K562 (cell line): ENCODE results near the gene SPON1. TPM values are rescaled to one million over a fixed set of nuclear protein-coding genes. Genes with fewer than 3 reads are reported as not detected.
"Not testable (repeated sequence)": the region's sequence is repeated elsewhere in the genome, so short reads cannot be mapped to it uniquely, and the experiment has no call there.

ENCODE experiments used
- ATAC-seq: fragments of 200-7000 bp; cut with Tn5 transposase; 3 replicates; pipeline ENCODE4 v1.9.1; 2020; ENCODE audit warnings: moderate library complexity
- BruUV-seq: library from RNA; stranded (reverse); fragments of 400-500 nt; replicated peaks from 2 replicates; lab custom pipeline; 2021; lab: Mats Ljungman, UMichigan
- CTCF ChIA-PET: fragments of 300-600 bp; formaldehyde crosslinking; extraction: SDS; loops from one replicate; lab custom pipeline; 2021; ENCODE audit warnings: low intra/inter-chr PET ratio; lab: Yijun Ruan, JAX
- POLR2A ChIA-PET: fragments of 300-600, 350-650 bp; sonication (Branson Sonifier 250); formaldehyde crosslinking; extraction: SDS; loops from one replicate; lab custom pipeline; 2021; ENCODE audit warnings: antibody characterized with exemption, inconsistent platforms; lab: Yijun Ruan, JAX
- DNase-seq, 4 experiments: peaks; one replicate each; pipeline versions ENCODE4 v3.0.0 to v3.0.0-alpha.2; 2011 to 2018; ENCODE audit warnings: low spot score in 3 of 4, mixed read lengths in 3 of 4; ENCODE audit errors: extremely low read depth in 1 of 4
- FAIRE-seq: peaks from 2 replicates; lab custom pipeline; 2011; peaks lifted over from hg19 to GRCh38; lab: Jason Lieb, UNC
- H2AFZ ChIP-seq: 2 replicates; pipeline ENCODE4 v1.6.0; 2011; ENCODE audit warnings: low read depth, low read length, control low read depth, inconsistent platforms
- H3K27ac ChIP-seq: fragments of 200-600 bp; 3 replicates; pipeline ENCODE4 v1.8.0; 2011; ENCODE audit warnings: low read depth, mild to moderate bottlenecking, control low read depth, inconsistent platforms, low read length, moderate library complexity, mixed read lengths; ENCODE audit errors: extremely low read depth
- H3K27me3 ChIP-seq, 2 experiments: fragments of 300-600 bp in 1 of 2; 2 replicates in 1 of 2; 3 replicates in 1 of 2; pipeline versions ENCODE4 v1.6.0 to v1.8.0; 2011; ENCODE audit warnings: inconsistent platforms in 2 of 2, low read length in 2 of 2, mild to moderate bottlenecking in 1 of 2, mixed read lengths in 1 of 2, moderate library complexity in 1 of 2; ENCODE audit not compliant: control insufficient read depth in 2 of 2, insufficient read depth in 2 of 2
- H3K36me3 ChIP-seq: fragments of 300-600 bp; 3 replicates; pipeline ENCODE4 v1.8.0; 2011; ENCODE audit warnings: mild to moderate bottlenecking, low read length, inconsistent platforms; ENCODE audit not compliant: control insufficient read depth, insufficient read depth
- H3K4me1 ChIP-seq, 2 experiments: fragments of 200-600 bp in 1 of 2; replicated peaks in 1 of 2; 2 replicates in 1 of 2; 3 replicates in 1 of 2; pipeline versions ENCODE4 v1.5.1 to v1.8.0; 2011; ENCODE audit warnings: inconsistent platforms in 2 of 2, low read length in 2 of 2, mild to moderate bottlenecking in 1 of 2, mixed read lengths in 1 of 2, moderate library complexity in 1 of 2; ENCODE audit not compliant: control insufficient read depth in 2 of 2, insufficient read depth in 2 of 2
- H3K4me2 ChIP-seq: 2 replicates; pipeline ENCODE4 v1.6.1; 2011; ENCODE audit warnings: low read length, control low read depth, inconsistent platforms, mixed read lengths; ENCODE audit not compliant: insufficient read depth
- H3K4me3 ChIP-seq: fragments of 200-600 bp; sonication (generic), shearing (Covaris generic); 2 replicates; pipeline ENCODE4 v1.5.1; 2016; ENCODE audit warnings: control low read depth, inconsistent platforms
- H3K79me2 ChIP-seq: fragments of 200-600 bp; 3 replicates; pipeline ENCODE4 v1.8.0; 2011; ENCODE audit warnings: low read length, inconsistent platforms; ENCODE audit not compliant: control insufficient read depth, insufficient read depth
- H3K9ac ChIP-seq, 2 experiments: 2 replicates each; pipeline versions ENCODE4 v1.6.0 to v1.6.1; 2011; ENCODE audit warnings: low read depth in 2 of 2, low read length in 2 of 2, control low read depth in 1 of 2, inconsistent platforms in 1 of 2, mild to moderate bottlenecking in 1 of 2, mixed read lengths in 1 of 2; ENCODE audit not compliant: insufficient read depth in 1 of 2
- H3K9me1 ChIP-seq: one replicate; pipeline ENCODE4 v1.6.0; 2011; ENCODE audit warnings: inconsistent platforms, mild to moderate bottlenecking, low read length, moderate library complexity; ENCODE audit not compliant: control insufficient read depth, insufficient read depth
- H3K9me3 ChIP-seq: replicated peaks from 2 replicates; pipeline ENCODE4 v1.5.1; 2011; ENCODE audit warnings: low read depth, low read length, inconsistent platforms; ENCODE audit not compliant: control insufficient read depth, insufficient read depth
- H4K20me1 ChIP-seq: replicated peaks from 2 replicates; pipeline ENCODE4 v1.6.1; 2011; ENCODE audit warnings: low read length, inconsistent platforms, mixed read lengths; ENCODE audit not compliant: control insufficient read depth, insufficient read depth
- ADNP ChIP-seq: fragments of 200-800 bp; sonication (Bioruptor generic); IDR thresholded peaks from 2 replicates; pipeline ENCODE4 v1.6.1; 2016; ENCODE audit warnings: missing genetic modification characterization, missing compliant biosample characterization
- U2AF1 ChIP-seq: fragments of 200-400 bp; formaldehyde crosslinking; optimal IDR thresholded peaks from 2 replicates; pipeline ENCODE3; 2017; ENCODE audit warnings: mild to moderate bottlenecking, low read depth, low read length, moderate library complexity
- ZNF778 ChIP-seq: fragments of 450-650 bp; formaldehyde crosslinking; IDR thresholded peaks from 2 replicates; pipeline ENCODE4 v1.4.0; 2020; ENCODE audit warnings: mild to moderate bottlenecking, moderate library complexity
- WGBS: fragments of 100-300 bp; shearing (Covaris generic); methylation state at CpG from one replicate; pipeline ENCODE4 v1.1.6; 2016; ENCODE audit warnings: low coverage, mixed read lengths; ENCODE audit not compliant: insufficient coverage; ENCODE audit errors: missing lambda C conversion rate; 5-methylcytosine and 5-hydroxymethylcytosine counted together
- in situ Hi-C: fragments of 300-500 bp; cut with MboI; formaldehyde crosslinking; loops from 4 replicates; pipeline ENCODE4 v1.15.0; 2018; ENCODE audit warnings: inconsistent platforms, mixed read lengths
- intact Hi-C: fragments of 100-400 bp; cut with micrococcal nuclease; formaldehyde crosslinking; loops from 2 replicates; pipeline ENCODE4 v1.14.2; 2022
- polyA plus RNA-seq, 8 experiments: library from polyadenylated mRNA; depleted of rRNA in 4 of 8; stranded (reverse) in 5 of 8; unstranded in 3 of 8; fragments of >200 nt; fragmentation: Nextera tagmentation in 2 of 8; fragmentation: Illumina TruSeq in 1 of 8; extraction: Ambion mirVana in 2 of 8; extraction: Trizol in 1 of 8; gene quantifications; 2 replicates each; pipeline versions ENCODE4 v1.2.1 to v1.2.3, GENCODE V29; 2011 to 2014; ENCODE audit warnings: inconsistent platforms in 1 of 8, missing spikeins in 1 of 8
- total RNA-seq, 7 experiments: library from RNA; depleted of rRNA in 6 of 7; stranded (reverse); fragments of >200 nt in 6 of 7; fragmentation: Illumina TruSeq in 2 of 7; extraction: Trizol in 2 of 7; gene quantifications; 2 replicates each; pipeline versions ENCODE4 v1.2.1 to v1.2.3, GENCODE V29; 2011 to 2021; ENCODE audit warnings: low replicate concordance in 1 of 7
- TF ChIP-seq, protein P1 (sequence below): fragments of 250-450 bp; sonication (Bioruptor Pico); IDR thresholded peaks from 2 replicates; pipeline ENCODE4 v1.5.0; 2021; ENCODE audit warnings: mild to moderate bottlenecking, borderline replicate concordance

SPON1 gene
- total and polyA plus RNA-seq, 9 of the 15 experiments (the other 6 are each of a cell fraction or from before 2014, with no cell fraction given), result 0.04 to 0.06 TPM; not detected in 7

DNA sequence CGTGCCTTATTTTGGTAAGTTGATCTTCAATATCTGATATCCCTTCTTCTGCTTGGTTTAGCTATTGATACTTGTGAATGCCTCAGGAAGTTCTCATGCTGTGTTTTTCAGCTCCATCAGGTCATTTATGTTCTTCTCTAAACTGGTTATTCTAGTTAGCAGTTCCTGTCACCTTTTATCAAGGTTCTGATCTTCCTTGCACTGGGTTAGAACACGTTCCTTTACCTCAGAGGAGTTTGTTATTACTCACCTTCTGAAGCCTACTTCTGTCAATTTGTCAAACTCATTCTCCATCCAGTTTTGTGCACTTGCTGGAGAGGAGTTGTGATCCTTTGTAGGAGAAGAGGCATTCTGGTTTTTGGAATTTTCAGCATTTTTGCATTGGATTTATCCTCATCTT is 126.3 kb downstream of the SPON1 start:
- H3K9me1 ChIP-seq, CTCF ChIA-PET, H3K27me3 ChIP-seq, BruUV-seq, H3K4me2 ChIP-seq, H3K36me3 ChIP-seq, in situ Hi-C loops, H3K9me3 ChIP-seq, FAIRE-seq, H2AFZ ChIP-seq, H3K4me1 ChIP-seq, H3K9ac ChIP-seq, H3K79me2 ChIP-seq, DNase-seq, intact Hi-C loops, H3K4me3 ChIP-seq, ATAC-seq, H3K27ac ChIP-seq, H4K20me1 ChIP-seq: not testable (repeated sequence)
- POLR2A ChIA-PET, result interaction anchor here (0.6 kb wide), 1 partner anchor 78 kb away, joined by 3 read pairs; no protein-coding TSS in a partner anchor
- 0% methylated on average over 2 of the region's 2 CpGs for WGBS

DNA sequence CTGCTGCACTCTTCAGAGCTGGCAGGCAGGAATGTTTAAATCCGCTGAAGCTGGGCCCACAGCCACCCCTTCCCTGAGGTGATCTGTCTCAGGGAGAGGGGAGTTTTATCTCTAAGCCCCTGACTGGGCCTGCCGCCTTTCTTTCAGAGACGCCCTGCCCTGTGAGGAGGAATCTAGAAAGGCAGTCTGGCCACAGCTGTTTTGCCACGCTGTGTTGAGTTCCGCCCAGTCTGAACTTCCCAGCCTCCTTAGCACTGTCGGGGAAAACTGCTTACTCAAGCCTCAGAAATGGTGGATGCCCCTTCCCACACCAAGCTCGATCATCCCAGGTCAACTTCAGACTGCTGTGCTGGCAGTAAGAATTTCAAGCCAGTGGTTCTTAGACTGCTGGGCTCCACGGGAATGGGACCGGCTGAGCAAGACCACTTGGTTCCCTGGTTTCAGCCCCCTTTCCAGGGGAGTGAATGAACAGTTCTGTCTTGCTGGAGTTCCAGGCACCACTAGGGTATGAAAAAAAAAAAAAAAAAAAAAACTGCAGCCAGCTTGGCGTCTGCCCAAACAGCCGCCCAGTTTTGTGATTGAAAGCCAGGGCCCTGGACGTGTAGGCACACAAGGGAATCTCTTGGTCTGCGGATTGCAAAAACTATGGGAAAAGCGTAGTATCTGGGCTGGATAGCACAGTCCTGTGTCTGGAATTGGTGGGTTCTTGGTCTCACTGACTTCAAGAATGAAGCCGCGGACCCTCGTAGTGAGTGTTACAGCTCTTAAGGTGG is 127.4 kb downstream of the SPON1 start:
- BruUV-seq, result no TSS peak
- DNase-seq (no peak), ATAC-seq (no peak), FAIRE-seq (no peak)
- Histone ChIP-seq H3K4me1 (peaks cover 0 to 9% of the 10 kb centered on the region in 2 experiments; a peak in 2 of 5 replicates), H3K27ac (no peak overlapping the region), H3K79me2 (no peaks in the 10 kb centered on the region), H3K36me3 (no peaks in the 10 kb centered on the region), H3K4me3 (no peak overlapping the region), H3K27me3 (peaks cover 0 to 9% of the 10 kb centered on the region in 2 experiments; a peak in 1 of 5 replicates), H2AFZ (peak overlapping the region; percentile 39; the same call in 1 of the 2 replicates), H3K9ac (peak overlapping the region in 1 of 2 experiments; percentile 17; a peak in 1 of 4 replicates), H3K9me3 (no peaks in the 10 kb centered on the region), H4K20me1 (no peaks in the 10 kb centered on the region), H3K4me2 (no peak overlapping the region; the same call in 1 of the 2 replicates), H3K9me1 (no peaks in the 10 kb centered on the region)
- WGBS, result 9% methylated on average over 12 of the region's 17 CpGs
- TF ChIP-seq ZNF778 (CRISPR knock-in tag) (no peak), ADNP (tag) (no peak), U2AF1 (no peak)
- TF ChIP-seq, protein P1, sequence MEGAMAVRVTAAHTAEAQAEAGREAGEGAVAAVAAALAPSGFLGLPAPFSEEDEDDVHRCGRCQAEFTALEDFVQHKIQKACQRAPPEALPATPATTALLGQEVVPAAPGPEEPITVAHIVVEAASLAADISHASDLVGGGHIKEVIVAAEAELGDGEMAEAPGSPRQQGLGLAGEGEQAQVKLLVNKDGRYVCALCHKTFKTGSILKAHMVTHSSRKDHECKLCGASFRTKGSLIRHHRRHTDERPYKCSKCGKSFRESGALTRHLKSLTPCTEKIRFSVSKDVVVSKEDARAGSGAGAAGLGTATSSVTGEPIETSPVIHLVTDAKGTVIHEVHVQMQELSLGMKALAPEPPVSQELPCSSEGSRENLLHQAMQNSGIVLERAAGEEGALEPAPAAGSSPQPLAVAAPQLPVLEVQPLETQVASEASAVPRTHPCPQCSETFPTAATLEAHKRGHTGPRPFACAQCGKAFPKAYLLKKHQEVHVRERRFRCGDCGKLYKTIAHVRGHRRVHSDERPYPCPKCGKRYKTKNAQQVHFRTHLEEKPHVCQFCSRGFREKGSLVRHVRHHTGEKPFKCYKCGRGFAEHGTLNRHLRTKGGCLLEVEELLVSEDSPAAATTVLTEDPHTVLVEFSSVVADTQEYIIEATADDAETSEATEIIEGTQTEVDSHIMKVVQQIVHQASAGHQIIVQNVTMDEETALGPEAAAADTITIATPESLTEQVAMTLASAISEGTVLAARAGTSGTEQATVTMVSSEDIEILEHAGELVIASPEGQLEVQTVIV, result no peak
- intact Hi-C loops, result no loop called here
- in situ Hi-C loops, result no loop called here
- ChIA-PET CTCF (no interaction called here), POLR2A (interaction anchor here (0.6 to 0.7 kb wide), 4 partner anchors 18 to 832 kb away, joined by 3 to 5 read pairs (median 4); no protein-coding TSS in a partner anchor)
